Ammon's horn (tissue), 1 donor: Measurements from ENCODE around the gene FMO1.
"Not testable (repeated sequence)": the region's sequence is repeated elsewhere in the genome, so short reads cannot be mapped to it uniquely, and the experiment has no call there.

Experiments used
- DNase-seq: peaks from one replicate; pipeline ENCODE4 v3.0.0-alpha.2; 2016; ENCODE audit warnings: low spot score

FMO1 gene

GRCh38 chr1:171280599-171280998 is 32.3 kb downstream of the FMO1 start:
- no peak for DNase-seq

DNA sequence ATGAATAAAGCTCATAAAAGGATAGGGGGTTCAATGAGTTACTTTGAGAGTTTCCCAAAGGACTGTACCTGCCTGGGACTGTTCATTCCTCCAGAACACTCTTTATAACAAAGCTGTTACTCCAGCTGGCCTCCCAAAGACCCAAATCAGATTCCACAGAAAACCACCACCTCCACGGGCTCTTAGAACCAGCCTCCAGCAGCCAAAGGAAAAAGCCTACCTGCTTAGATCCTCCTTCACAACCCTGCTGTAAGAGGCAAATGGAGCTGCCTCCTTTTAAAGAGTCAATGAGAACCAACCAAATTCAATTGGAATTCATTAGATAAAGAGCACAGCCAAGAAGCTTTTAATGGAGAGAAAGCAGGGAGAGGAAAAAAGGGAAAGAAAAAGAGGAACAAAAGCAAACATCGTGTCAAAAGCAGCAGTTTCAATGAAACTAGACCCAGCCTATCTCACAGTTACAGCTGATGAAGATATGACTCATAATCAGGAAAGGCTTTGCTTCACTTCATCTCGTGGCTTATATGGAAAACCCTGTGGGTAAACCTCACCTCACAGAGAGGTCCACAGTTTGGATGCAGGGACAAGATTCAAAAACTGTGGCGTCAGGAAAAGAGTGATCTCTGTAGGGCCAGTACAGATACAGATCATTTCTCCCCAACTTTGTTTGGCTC is 37.9 kb downstream of the FMO1 start:
- DNase-seq = no peak

DNA sequence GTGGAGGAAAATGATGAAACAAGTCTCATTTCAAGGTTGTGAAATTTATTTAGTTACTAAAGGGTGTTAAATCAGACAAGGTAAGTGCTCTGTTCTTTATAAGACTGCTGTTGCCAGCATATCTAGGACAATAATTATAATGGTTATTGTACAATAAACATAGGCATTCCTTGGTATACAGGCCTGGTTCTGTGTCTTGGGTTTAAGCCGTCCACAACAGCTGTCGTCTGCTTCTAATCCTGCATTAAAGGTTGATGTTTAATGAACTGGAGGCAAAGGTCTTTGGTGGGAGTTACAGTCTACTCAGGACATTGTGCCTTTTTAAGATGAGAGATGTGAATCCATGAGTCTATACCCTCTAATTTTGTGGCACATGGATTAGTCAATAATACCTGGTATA is 42.3 kb downstream of the FMO1 start:
- DNase-seq = no peak

GRCh38 chr1:171292799-171293198 is 44.5 kb downstream of the FMO1 start:
- no peak for DNase-seq

DNA sequence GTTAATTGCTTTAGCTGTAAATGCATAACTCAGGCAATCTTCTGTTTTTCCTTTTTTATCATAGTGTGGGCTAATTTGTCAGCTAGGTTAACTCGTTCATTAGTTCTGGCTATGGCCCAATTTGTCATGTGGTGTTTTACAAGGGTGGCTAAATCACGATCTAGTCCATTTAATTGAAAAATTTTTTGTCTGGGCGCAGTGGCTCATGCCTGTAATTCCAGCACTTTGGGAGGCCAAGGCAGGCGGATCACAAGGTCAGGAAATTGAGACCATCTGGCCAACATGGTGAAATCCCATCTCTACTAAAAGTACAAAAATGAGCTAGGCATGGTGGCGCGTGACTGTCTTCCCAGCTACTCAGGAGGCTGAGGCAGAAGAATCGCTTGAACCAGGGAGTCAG is 47.1 kb downstream of the FMO1 start:
- DNase-seq = not testable (repeated sequence)

DNA sequence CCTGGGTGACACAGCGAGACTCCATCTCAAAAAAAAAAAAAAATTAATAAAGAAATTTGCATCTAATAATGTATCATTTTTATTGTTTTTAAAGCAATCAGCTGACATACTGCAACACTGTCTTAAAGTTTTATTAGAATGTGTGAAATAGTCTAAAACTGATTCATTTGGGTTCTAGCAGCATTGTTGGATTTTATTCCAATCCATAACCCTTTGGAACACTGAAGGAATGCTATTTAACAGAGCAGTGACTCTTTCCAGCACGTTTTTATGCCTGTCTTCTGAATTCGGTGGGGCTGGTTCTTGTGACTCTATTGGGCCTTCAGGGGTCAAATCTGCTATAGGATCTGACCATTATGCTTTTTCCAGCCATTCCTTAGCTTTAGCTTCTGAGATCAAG is 47.5 kb downstream of the FMO1 start:
- no peak for DNase-seq

- DNase-seq = no peak
These were observed 48.6 kb downstream of the FMO1 start for GRCh38 chr1:171296897-171297296.

GRCh38 chr1:171298696-171299095 is 50.4 kb downstream of the FMO1 start:
- DNase-seq = no peak

GRCh38 chr1:171299342-171299741 is 51.0 kb downstream of the FMO1 start:
- DNase-seq = no peak

- no peak for DNase-seq
These were observed 52.1 kb downstream of the FMO1 start for GRCh38 chr1:171300401-171300800.

DNA sequence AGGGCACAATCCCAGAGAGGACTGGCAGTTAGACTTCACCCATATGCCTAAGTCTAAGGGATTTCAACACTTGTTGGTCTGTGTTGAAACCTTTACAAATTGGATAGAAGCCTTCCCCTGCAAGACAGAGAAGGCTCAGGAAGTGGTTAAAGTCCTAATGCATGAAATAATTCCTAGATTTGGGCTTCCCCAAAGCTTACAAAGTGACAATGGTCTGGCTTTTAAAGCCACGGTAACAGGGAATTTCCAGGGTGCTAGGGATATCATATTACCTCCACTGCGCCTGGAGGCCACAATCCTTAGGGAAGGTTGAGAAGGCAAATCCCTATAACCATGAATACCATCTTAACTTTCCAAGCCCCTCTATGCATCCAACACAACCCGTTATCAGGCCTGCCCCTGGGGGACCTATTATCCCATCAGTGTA is 62.4 kb downstream of the FMO1 start:
- no peak for DNase-seq

DNA sequence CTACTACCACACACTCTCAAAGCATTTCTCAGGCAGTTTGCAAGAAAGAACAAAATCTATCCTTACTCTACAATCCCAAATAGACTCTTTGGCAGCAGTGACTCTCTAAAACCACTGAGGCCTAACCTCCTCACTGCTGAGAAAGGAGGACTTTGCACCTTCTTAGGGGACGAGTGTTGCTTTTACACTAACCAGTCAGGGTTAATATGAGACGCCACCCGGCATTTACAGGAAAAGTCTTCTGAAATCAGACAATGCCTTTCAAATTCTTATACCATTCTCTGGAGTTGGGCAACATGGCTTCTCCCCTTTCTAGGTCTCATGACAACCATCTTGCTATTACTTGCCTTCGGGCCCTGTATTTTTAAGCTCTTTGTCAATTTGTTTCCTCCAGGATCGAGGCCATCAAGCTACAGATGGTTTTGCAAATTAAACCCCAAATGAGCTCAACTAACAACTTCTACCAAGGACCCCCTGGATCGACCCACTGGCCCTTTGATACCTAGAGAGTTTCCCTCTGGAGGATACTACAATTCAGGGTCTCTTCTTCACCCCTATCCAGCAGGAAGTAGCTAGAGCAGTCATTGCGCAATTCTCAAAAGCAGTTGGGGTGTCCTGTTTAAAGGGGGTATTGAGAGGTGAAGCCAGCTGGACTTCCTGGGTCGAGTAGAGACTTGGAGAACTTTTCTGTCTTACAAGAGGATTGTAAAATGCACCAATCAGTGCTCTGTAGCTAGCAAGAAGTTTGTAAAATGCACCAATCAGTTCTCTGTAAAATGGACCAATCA is 63.7 kb downstream of the FMO1 start:
- DNase-seq = no peak

GRCh38 chr1:171313319-171313834 is 65.1 kb downstream of the FMO1 start:
- no peak for DNase-seq

DNA sequence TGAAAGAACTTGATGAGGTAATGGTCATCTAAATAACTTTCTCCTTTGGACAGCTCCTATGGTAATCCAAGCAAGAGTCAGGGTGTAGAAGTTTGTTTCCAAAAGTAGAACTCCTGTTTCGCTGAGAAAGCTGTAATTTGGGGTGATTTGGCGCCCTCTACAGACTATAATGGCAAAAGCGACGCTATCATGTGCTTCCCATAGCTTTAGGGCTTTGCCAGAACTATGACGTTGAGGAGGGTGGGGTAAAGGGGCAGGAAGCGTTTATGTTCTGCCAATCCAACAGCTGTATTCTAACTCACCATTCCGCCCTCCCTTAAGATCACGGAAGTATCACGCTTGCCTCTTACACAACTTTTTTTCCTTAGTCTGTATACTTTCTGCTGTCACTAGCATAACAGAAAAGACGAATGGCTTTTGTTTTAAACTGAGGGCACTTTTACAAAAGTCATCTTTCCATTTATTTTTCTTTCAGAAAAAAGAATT is 65.6 kb downstream of the FMO1 start, which contains the start of gene FMO4:
Gene FMO4 (plus strand): TSS at position 349 of the 486 bp plus-strand sequence. CDS start 5,643 bp downstream, outside the sequence.
- peak; percentile 97 for DNase-seq

DNA sequence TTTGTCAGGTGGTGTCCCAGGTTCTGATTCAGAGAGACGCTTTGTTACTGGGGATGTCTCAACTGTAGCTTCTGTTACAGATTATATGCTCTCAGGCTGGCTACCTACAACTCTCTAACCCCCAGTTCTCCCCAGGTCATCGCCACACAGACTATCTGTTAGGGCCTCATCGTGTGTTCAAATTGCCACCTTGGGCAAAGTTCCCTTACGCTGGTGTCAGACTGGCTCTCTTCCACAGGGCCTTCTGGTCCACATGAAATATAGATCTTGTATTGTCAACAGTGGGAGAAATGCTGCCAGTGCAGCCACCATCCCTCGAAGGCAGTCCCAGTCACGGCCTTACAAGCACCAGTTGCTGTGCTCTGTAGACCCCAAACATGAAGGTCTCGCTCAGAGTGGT is 81.0 kb downstream of the FMO1 start:
- DNase-seq = no peak

DNA sequence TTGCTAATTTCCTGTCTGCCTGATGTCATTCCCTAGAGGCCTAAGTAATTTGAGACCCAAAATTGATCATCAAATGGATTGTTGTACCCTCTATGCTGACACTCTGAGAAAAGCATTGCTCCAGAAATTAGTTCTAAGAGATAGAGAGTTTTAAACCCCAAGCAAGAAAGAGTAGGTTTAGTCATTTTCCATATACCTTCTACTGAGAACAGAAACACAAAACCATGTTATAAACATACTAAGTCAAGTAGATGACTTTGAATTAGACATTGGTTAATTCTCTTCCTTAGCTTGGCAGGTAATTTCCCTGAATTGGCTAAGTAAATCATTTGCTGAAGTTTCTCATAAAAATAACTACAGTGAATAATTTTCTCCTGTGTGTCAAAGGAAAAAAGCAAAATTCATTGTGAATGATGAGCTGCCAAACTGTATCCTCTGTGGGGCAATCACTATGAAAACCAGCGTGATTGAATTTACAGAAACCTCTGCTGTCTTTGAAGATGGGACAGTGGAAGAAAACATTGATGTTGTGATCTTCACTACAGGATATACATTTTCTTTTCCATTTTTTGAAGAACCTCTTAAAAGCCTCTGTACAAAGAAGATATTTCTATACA is 85.8 kb downstream of the FMO1 start:
- no peak for DNase-seq
